Progenitor cell of endocrine pancreas (in vitro differentiated cells): ENCODE measurements around the gene CKMT2. TPM values are rescaled to one million over a fixed set of nuclear protein-coding genes. Genes with fewer than 3 reads are reported as not detected.
A peak's percentile ranks its signal among the peaks of the same experiment; 100 is the strongest.

ENCODE experiments used
- DNase-seq: peaks from one replicate; pipeline ENCODE4 v3.0.0; 2021; ENCODE audit warnings: low spot score; ENCODE audit not compliant: unreplicated experiment
- H3K27ac Mint-ChIP-seq: 2 replicates; pipeline ENCODE4 v1.8.0; 2021; ENCODE audit warnings: mild to moderate bottlenecking, moderate library complexity, mixed read lengths
- H3K27me3 Mint-ChIP-seq: 2 replicates; pipeline ENCODE4 v1.8.0; 2021; ENCODE audit warnings: mixed read lengths
- H3K36me3 Mint-ChIP-seq: 2 replicates; pipeline ENCODE4 v1.8.0; 2022; ENCODE audit warnings: mixed read lengths; ENCODE audit not compliant: insufficient read depth
- H3K4me1 Mint-ChIP-seq: 2 replicates; pipeline ENCODE4 v1.8.0; 2021; ENCODE audit warnings: low read depth, mixed read lengths
- H3K4me3 Mint-ChIP-seq: 2 replicates; pipeline ENCODE4 v1.8.0; 2021; ENCODE audit warnings: low read depth, mild to moderate bottlenecking, moderate library complexity, mixed read lengths
- H3K9me3 Mint-ChIP-seq: 2 replicates; pipeline ENCODE4 v1.8.0; 2021; ENCODE audit warnings: low read depth, mixed read lengths
- CTCF ChIP-seq: fragments of 200-600 bp; sonication (generic); IDR thresholded peaks from one replicate; pipeline ENCODE4 v1.5.0; 2021; ENCODE audit warnings: antibody characterized with exemption, mild to moderate bottlenecking; ENCODE audit not compliant: unreplicated experiment
- long read RNA-seq: library from polyadenylated mRNA; unstranded; transcript quantifications from one replicate; pipeline ENCODE4 v2.0.0, GENCODE V29; 2020
- total RNA-seq: library from RNA; stranded (reverse); gene quantifications from 2 replicates; pipeline ENCODE4 v1.2.1, GENCODE V29; 2021

The CKMT2 gene
- 1.7 and 3.7 TPM in 2 replicates for total RNA-seq
- long read RNA-seq, partial matches to known transcripts: 3 of 65 reads
- long read RNA-seq, other reads (novel, unspliced or antisense): 56 of 65 reads

- Mint-ChIP-seq H3K4me1 (peaks cover 12% of the 10 kb centered on the region), H3K9me3 (no peaks in the 10 kb centered on the region), H3K27ac (peak within 1 kb of the TSS; percentile 88), H3K27me3 (no peaks in the 10 kb centered on the region), H3K36me3 (peaks cover 1% of the 10 kb centered on the region), H3K4me3 (peak within 1 kb of the TSS; percentile 81)
- peak; percentile 52 for DNase-seq
- TF ChIP-seq CTCF: no peak
Measured at GRCh38 chr5:81233080-81233634, at the start of gene CKMT2. Gene CKMT2 (plus strand): TSS chr5:81233322. CDS start chr5:81251133, 17,811 bp downstream.

GRCh38 chr5:81183811-81184748 lies 49.0 kb upstream of the CKMT2 start:
- no peaks in the 10 kb centered on the region for H3K9me3 Mint-ChIP-seq
- no peak for TF ChIP-seq CTCF
- no peaks in the 10 kb centered on the region for H3K36me3 Mint-ChIP-seq
- no peak overlapping the region for H3K27ac Mint-ChIP-seq
- H3K27me3 Mint-ChIP-seq: peaks cover 2% of the 10 kb centered on the region
- no peaks in the 10 kb centered on the region for H3K4me1 Mint-ChIP-seq
- DNase-seq: no peak
- no peak overlapping the region for H3K4me3 Mint-ChIP-seq

GRCh38 chr5:81184749-81185110 lies 48.4 kb upstream of the CKMT2 start:
- H3K4me3 Mint-ChIP-seq: no peak overlapping the region
- H3K9me3 Mint-ChIP-seq: no peaks in the 10 kb centered on the region
- no peaks in the 10 kb centered on the region for H3K36me3 Mint-ChIP-seq
- DNase-seq: no peak
- TF ChIP-seq CTCF: no peak
- no peaks in the 10 kb centered on the region for H3K4me1 Mint-ChIP-seq
- H3K27me3 Mint-ChIP-seq: peaks cover 2% of the 10 kb centered on the region
- H3K27ac Mint-ChIP-seq: no peak overlapping the region

- Mint-ChIP-seq H3K9me3 (no peaks in the 10 kb centered on the region), H3K27me3 (peaks cover 24% of the 10 kb centered on the region), H3K4me1 (no peaks in the 10 kb centered on the region), H3K27ac (no peak overlapping the region), H3K36me3 (no peaks in the 10 kb centered on the region), H3K4me3 (no peak overlapping the region)
- TF ChIP-seq CTCF: no peak
- no peak for DNase-seq
Measured at GRCh38 chr5:81187885-81188284, 45.2 kb upstream of the CKMT2 start.

- DNase-seq: no peak
- H3K4me1 Mint-ChIP-seq: no peaks in the 10 kb centered on the region
- H3K4me3 Mint-ChIP-seq: no peak overlapping the region
- peaks cover 32% of the 10 kb centered on the region for H3K27me3 Mint-ChIP-seq
- no peaks in the 10 kb centered on the region for H3K9me3 Mint-ChIP-seq
- H3K27ac Mint-ChIP-seq: no peak overlapping the region
- H3K36me3 Mint-ChIP-seq: no peaks in the 10 kb centered on the region
- TF ChIP-seq CTCF: no peak
Measured at GRCh38 chr5:81188962-81189361, 44.2 kb upstream of the CKMT2 start.
